NCI-H1694 (cell line): ENCODE measurements around the gene OR1C1.
"Not testable (repeated sequence)": the region's sequence is repeated elsewhere in the genome, so short reads cannot be mapped to it uniquely, and the experiment has no call there.

ENCODE experiments used
- DNase-seq: peaks from one replicate; lab custom pipeline; 2025; lab: John Stamatoyannopoulos, UW

Gene OR1C1, protein sequence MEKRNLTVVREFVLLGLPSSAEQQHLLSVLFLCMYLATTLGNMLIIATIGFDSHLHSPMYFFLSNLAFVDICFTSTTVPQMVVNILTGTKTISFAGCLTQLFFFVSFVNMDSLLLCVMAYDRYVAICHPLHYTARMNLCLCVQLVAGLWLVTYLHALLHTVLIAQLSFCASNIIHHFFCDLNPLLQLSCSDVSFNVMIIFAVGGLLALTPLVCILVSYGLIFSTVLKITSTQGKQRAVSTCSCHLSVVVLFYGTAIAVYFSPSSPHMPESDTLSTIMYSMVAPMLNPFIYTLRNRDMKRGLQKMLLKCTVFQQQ

DNA sequence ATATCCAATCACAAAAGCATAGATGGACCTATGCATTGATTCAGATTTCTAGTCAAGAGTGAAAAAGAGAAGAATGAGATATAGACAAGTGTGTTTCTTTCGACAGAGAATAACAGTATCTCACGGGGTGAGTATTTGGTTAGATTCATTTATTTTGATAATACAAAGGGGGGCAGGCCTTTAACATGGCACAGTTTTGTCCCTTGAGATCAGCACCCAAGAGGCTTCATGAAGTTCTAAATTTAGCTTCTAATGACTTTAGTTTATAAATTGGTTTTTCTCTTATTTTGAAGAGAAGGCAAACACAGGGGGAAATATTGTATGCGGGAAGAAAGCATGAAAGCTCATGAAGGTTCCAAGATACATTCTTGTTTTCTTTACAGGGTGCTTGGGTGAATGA is at the start of gene OR1C1:
OR1C1 (minus strand) TSS at position 101 of the 400 bp plus-strand sequence. CDS start 2,150 bp downstream, outside the sequence.
- no peak for DNase-seq

DNA sequence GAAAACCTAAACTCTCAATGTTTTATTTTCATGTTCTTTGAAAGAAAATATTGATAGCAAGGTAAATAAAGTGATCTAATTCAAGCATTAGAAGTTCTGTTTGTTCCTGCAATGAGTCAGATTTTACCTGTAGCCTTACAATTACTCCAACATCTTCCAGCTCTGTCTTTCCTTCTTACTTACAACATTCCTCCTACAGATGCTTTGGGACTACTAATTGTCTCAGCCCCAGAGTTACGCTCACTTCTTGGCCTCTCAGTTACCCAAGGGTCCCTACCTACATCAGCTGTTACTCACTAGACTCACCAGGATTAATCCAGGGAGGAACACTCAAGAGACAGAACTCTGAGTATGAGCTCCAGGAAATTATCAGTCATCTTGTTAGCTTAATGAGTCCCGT is 37.2 kb upstream of the OR1C1 start:
- DNase-seq, result no peak

DNA sequence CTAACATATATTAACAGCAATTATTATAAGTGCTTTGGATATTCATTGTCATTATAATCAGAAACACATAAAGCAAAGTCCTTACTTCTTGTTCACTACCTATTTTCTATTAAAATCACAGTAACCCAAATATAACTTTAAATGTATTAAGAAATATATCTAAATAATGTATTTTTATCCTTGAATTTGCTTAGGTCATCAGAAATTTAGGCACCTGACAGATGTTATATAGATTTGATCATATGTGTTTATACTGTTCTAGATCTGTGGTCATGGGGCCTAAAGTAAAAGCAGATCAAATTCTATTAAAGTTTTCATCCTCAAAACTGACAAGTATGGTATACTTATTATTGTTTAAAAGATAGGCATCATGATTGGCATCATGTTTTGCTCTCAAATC is 9.2 kb upstream of the OR1C1 start:
- DNase-seq, result no peak

DNA sequence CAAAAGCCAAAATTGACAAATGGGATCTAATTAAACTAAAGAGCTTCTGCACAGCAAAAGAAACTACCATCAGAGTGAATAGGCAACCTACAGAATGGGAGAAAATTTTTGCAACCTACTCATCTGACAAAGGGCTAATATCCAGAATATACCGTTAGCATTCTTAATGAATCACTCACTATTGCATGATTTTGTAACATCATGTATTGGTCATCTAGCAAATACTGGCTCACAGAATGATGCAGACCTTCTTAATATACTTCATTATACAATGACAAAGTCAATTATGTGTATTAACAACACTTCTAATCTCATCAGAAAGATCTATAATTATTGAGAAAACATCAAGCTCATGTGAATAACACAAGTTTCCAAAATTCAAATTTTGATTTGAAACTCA is 6.0 kb downstream of the OR1C1 start:
- not testable (repeated sequence) for DNase-seq

DNA sequence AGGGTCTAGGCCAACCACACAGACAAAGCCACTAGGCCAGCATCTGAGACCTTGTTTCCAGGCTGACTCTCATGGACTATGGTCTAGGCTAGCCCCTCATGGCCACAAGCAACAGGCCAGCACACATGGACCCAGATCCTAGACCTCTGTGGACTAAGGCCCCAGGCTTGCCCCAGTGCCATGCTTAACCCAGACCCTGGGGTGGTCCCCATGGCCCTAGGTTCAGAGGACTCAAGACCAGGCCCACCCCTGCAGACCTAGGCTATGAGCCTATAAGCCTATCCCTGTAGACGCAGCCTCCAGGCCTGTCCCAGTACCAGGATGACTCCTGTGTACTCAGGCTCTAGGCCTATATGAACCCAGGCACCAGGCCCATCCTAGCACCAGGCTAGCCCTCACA is 10.5 kb downstream of the OR1C1 start:
- no peak for DNase-seq

DNA sequence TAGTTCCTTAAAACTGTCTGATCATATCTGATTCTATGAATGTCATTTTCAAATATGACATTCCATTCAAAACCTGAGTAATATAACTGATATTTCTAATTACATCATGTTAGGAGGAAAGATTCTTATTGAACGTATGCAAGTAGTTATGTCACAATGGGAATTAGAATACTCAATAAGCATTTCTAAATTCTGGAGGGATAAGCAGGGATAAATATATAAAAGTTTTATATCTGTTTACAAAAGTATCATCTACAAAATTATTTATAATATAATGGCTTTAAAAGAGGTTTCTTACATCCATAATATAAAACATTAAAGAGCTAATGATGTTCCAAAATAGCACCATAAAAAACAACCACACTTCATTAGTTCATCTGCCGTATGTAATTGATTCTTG is 12.3 kb downstream of the OR1C1 start, which contains the start of gene OR14A2:
OR14A2 (minus strand) TSS at position 101 of the 400 bp plus-strand sequence.
- no peak for DNase-seq

DNA sequence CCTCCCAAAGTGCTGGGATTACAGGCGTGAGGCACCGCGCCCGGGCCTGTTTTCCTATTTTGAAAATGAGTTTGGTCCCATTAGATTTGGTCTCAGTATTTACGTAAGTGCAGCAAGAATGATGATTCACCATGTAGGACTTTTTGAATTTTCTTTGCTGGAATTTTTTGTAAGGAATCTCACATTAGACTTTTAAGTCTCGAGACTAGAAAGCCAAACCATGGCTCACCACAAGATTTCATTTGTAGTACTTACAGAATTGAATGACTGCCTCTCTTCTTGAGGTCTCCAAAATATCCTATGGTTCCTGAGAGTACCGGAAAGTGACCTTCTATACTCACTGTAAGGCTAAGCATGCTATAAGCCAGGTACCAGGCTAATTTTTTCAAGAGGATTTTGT is 12.7 kb downstream of the OR1C1 start:
- DNase-seq, result no peak

DNA sequence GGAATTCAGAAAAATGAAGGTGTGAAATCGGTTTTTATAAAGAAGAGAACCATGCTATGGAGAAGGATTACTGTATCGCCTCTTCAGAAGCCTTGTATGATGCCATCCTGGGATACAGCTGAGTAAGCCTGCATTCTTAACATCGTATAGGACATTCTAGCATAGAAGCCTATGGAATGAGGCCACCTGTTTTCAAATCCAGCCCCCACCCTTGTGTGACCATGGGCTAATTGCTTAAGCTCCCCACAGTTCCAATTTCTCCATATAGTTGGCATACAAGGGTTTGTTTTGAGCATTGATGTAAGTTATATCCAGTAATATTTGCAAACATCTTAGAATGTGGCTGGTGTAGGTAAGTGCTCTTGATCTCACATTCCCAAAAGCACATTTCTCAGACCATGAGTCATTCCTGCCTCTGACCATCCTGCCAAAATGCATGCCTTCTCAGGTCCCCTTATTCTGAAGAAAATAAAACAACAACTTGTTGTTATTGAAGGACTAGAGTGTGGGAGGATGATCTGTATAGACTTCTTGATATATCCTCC is 13.9 kb downstream of the OR1C1 start:
- no peak for DNase-seq

DNA sequence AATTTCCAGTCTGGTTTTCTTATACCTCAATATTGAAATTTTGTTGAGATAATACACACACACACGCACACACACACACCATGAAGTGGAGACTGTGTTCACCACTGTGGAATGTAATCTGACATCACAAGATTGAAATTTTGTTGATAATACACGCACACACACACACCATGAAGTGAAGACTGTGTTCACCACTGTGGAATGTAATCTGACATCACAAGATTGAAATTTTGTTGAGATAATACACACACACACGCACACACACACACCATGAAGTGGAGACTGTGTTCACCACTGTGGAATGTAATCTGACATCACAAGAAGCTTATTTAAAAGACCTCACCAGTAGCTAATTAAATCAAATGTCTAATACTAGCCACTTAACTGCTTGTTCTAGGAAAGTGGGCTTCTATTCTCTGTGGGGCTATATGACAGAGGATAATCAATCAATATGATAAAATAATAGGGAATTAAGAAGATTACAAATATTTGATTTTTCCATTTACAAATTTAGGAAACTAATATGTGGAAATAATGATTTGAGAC is 18.1 kb downstream of the OR1C1 start:
- not testable (repeated sequence) for DNase-seq

DNA sequence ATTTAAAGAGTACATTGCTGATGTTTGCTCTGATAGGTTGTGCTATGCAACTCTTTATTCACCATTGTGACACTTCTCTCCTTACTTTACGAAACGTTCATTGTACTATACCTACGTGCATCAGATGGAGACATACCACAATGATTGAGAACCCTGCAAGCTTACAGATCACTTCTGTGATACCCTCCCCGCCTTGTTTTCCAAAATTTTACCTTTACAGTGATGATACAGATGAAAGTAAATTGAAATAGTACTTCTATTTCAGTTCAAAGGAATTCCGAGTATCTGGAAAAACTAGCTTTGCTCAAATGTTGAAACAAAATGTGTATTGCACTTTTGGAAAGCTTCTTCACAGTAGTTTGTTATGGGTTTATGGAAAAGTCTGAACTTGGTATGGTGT is 18.6 kb downstream of the OR1C1 start:
- DNase-seq, result no peak

DNA sequence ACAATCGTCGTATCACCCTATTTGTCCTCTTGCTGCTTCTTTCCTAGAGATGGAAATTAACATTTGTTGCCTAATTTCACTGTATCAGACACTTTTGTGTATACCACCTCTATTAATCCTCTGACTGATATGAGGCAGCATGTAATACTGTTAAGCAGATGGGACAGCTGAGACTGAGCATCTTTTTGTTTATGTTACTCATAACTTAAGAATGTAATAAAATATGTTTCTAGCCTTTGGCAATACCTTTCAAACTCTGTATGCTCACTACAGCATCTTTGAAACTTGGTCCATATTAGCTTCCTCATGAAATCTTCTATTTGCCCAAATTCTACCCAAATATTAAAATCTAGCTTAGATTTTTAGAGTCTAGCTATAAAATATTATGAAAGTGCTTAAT is 19.6 kb downstream of the OR1C1 start:
- DNase-seq, result no peak

DNA sequence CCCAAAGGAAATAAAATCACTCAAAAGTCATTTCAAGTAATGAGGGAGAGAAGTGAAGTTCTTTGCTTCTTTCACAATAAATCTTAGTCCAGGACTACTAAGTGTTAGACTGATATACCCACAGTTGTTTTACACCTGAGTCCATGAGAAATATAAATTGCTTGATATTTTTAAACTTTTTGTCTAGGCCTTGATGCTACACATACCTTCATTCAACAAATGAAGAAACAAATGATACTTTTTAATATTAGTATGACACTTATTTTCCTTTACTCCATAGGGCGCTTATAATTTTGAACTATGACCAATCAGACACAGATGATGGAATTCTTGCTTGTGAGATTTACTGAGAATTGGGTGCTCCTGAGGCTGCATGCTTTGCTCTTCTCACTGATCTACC is 22.0 kb downstream of the OR1C1 start, which contains the start of gene OR14K1:
OR14K1 (plus strand) TSS at position 301 of the 400 bp plus-strand sequence; CDS start at position 301, 0 bp downstream.
- no peak for DNase-seq

DNA sequence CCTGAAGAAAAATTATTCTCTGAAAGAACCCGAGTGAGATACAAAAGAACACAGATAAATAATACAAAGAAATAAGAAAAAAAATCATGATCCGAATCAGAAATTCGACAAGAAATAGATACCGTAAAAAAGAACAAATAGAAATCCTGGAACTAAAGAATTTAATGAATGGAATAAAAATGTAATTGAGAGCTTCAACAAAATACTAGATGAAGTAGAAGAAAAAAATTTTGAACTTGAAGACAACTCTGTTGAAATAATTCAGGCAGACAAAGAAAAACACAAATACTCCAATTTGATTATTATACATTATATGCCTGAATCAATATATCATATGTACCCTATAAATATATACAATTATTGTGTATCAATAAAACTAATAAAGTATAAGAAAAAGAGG is 39.1 kb downstream of the OR1C1 start:
- DNase-seq, result no peak

DNA sequence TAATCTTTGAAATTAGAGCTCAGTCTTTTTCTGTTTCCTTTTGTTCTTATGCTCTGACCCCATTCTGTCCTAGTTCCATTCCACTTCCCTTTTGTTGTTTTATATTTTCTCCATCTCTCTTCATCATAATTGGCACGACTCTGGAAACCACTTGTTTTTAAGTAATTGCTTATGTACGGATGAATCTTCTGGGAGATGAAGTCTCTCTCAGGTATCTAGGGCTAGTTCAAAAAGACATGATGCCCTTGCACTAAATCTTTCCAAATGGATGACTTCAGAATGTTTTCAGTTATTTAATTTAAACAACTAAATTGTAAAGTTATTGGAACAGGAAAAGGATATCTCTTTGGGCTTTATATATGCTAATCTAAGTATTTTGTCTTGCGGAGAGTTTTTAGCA is 43.8 kb downstream of the OR1C1 start, which contains the start of gene OR6F1:
OR6F1 (minus strand) TSS at position 101 of the 400 bp plus-strand sequence. CDS start 3,891 bp downstream, outside the sequence.
- no peak for DNase-seq

DNA sequence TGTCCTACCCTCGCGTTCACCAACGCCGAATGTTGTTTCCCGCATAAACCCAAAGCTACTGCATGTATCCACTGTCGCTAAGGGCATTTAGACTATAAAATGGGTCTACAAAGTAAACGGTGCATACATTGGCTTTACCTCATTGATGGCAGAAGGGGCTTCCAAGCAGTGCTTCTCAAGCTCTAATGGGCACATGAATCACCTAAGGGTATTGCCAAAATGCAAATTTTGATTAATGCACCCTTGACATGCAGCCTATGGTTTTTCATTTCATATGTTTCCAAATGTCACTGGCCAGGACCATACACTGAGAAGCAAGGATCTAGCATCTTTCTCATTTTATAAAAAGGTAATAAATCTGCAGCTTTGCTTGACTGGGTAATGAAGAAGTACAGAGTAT is 46.6 kb downstream of the OR1C1 start:
- no peak for DNase-seq

DNA sequence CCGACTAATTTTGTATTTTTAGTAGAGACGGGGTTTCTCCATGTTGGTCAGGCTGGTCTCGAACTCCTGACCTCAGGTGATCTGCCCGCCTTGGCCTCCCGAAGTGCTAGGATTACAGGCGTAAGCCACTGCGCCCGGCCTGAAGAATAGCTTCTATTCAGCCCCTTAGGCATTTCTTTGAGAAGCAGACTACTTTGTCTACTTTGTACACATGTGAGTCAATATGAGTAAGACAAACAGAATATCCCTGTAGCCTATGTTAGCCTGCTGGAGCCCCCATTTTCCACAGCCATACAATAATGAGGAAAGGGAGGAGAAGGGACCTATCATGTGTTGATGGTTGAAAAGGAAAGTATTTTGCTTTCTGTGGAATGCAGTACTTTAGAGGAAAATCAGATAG is 49.7 kb downstream of the OR1C1 start:
- DNase-seq, result not testable (repeated sequence)
